ENCODE measurements around the gene FAM168A.

Gene FAM168A

DNA sequence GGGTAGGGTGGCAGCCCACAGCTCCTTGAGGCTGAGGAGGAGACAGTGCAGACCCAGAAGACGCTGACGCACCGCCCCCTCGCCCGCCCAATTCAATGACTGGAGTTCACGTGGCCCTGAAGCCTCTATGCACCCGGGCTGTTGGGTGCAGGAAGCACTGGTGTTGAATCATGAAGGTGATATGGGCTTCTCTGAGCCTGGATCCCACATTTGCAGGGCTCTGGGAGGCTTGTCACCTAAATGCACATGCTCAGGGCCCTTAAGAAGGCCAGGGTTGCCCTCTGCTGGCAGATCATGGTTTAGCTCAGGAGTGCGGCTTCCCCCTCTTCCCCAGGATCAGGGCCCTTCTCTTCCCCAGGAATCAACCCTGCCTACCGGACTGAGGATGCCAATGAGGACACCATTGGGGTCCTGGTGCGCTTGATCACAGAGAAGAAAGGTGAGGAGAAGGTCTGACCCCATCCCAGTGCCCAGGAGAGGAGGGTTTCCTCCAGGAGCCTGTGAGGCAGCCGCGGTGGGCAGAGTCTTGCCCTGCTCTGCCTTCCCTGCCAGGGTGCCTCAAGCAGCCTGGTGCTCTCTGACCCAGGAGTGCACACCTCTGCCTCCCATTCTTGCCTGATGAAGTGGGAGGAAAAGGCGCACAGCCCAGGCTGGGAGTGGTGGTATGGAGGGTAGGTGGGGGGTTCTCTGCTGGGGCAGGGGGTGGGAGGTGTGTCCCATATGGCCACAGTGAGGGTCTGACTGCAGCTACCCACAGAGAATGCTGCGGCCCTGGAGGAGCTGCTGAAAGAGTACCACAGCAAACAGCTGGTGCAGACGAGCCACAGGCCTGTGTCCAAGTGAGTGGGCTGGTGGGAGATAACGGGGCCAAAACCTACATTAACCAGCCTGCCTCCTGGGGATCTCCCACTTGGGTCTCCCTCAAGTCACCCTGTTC lies 204.2 kb downstream of the FAM168A start:
- TF ChIP-seq, protein P1, sequence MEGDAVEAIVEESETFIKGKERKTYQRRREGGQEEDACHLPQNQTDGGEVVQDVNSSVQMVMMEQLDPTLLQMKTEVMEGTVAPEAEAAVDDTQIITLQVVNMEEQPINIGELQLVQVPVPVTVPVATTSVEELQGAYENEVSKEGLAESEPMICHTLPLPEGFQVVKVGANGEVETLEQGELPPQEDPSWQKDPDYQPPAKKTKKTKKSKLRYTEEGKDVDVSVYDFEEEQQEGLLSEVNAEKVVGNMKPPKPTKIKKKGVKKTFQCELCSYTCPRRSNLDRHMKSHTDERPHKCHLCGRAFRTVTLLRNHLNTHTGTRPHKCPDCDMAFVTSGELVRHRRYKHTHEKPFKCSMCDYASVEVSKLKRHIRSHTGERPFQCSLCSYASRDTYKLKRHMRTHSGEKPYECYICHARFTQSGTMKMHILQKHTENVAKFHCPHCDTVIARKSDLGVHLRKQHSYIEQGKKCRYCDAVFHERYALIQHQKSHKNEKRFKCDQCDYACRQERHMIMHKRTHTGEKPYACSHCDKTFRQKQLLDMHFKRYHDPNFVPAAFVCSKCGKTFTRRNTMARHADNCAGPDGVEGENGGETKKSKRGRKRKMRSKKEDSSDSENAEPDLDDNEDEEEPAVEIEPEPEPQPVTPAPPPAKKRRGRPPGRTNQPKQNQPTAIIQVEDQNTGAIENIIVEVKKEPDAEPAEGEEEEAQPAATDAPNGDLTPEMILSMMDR (conservative IDR thresholded peaks at IDR 0.05; ENCODE audit: low read depth, low read length), result peak; percentile 91
- no peak overlapping the region for H3K4me3 ChIP-seq (ENCODE audit: low read depth, low read length)
- DNase-seq (ENCODE audit: low read depth), result peak; percentile 90

DNA sequence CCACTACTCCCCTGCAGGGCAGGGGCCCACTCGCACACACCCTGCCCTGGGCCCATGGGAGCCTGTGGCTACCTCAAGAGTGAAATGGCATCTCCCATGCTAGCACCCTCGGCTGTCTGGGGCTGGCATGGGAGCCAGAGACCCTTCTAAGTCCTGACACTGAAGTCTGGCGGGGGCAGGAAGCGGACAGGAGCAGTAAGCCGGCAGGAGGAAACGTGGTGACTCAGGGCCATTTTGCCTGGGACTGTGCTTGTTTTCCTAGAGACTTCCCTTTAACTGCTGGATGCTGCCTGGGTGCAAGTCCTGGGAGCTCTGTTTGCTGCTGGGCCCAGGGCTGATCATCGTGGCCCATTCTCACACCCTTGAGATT lies 204.9 kb downstream of the FAM168A start:
- TF ChIP-seq, protein P1 (conservative IDR thresholded peaks at IDR 0.05; ENCODE audit: low read depth, low read length), result no peak
- no peak overlapping the region for H3K4me3 ChIP-seq (ENCODE audit: low read depth, low read length)
- DNase-seq (ENCODE audit: low read depth), result no peak

DNA sequence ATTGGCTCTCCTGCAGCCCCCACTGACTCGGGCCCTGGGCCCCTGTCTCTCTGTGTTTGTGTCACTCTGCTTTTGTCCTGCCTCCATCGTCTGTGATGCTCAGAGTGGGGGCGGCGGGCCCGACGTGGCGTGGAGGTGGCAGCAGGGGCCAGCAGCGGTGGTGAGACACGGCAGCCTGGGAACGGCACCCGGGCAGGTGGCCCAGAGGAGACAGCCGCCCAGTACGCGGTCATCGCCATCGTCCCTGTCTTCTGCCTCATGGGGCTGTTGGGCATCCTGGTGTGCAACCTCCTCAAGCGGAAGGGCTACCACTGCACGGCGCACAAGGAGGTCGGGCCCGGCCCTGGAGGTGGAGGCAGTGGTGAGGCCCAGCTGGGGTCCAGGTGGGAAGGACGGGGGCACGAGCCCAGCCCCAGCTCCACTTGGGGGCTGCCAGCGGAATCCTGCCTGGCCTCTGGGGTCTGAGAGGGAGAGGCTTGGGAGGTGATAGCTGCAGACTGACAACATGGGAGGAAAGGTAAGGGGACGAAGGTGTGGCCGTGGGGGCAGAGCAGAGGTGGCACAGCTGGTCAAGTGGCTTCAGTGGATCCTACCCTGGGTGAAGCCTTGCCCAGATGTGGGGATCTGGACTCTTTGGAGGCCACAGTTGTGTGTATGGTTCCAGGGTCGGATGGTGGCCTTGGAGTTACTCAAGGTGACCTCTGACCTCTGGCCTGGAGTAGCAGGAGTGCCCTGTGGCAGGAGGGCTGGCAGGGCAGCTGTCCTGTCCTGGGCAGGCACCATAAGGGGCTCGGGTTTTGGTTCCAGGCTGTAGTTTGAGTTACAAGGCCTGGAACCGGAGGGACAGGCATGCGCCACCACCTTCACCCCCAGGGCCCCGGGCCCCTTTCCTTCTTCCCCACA lies 205.6 kb downstream of the FAM168A start:
- no peak overlapping the region for H3K4me3 ChIP-seq (ENCODE audit: low read depth, low read length)
- DNase-seq (ENCODE audit: low read depth), result no peak
- TF ChIP-seq, protein P1 (conservative IDR thresholded peaks at IDR 0.05; ENCODE audit: low read depth, low read length), result no peak

DNA sequence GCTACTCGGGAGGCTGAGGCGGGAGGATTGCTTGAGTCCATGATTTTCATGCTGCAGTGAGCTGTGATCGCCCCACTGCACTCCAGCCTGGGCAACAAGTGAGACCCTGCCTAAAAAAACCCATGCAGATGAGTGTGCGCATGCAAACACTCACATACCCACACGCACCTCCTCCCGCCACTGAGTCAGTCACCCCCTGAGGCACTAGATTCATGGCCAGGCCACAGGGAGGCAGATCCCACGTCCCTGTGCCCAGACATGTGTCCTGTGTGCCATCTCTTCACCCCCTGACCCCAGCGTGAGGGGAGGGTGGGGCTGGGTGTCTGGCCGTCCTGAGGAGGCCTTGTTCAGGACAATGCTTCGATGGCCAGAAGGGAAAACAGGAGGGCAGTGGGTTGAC lies 206.2 kb downstream of the FAM168A start:
- TF ChIP-seq, protein P1 (conservative IDR thresholded peaks at IDR 0.05; ENCODE audit: low read depth, low read length), result no peak
- DNase-seq (ENCODE audit: low read depth), result no peak
- H3K4me3 ChIP-seq (ENCODE audit: low read depth, low read length), result no peak overlapping the region

DNA sequence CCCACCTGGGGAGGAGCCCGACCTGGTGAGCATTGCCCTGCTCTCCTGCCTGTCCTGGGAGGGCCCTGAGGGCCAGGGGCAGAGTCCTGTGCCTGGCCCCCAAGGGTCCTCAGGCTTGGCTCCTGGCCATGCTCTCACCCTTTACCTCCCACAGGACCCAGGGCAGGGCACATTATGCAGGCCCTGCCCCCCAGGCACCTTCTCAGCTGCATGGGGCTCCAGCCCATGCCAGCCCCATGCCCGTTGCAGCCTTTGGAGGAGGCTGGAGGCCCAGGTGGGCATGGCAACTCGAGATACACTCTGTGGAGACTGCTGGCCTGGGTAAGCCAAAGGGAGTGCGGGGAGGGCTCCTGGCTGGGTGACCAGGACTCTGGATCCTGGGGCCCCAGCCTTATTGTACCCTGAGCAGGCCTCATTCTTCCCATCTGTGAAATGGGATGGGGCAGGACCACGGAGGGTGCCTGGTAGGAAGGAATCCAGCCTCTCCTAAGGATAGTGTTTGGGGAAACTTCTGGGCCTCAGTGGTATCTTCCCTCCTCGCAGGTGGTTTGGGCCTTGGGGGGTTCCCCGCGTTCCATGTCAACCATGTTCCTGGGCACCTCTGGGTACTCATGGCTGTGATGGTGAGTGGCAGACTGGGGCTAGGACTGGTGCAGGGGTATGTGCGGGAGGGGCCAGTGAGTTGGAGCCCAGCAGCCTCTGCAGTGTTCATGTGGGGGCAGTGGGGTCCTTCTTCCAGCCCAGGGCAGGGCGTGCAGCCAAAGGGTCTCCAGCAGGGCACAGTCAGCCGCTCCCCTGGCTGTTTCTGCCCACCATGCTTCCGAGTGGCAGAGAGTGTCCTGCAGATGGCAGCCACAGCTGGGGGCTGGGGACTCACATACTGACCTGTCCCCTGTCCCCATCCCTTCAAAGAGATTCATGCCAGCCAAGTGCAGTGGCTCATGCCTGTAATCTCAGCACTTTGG lies 207.0 kb downstream of the FAM168A start:
- H3K4me3 ChIP-seq (ENCODE audit: low read depth, low read length), result no peak overlapping the region
- no peak for DNase-seq (ENCODE audit: low read depth)
- TF ChIP-seq, protein P1 (conservative IDR thresholded peaks at IDR 0.05; ENCODE audit: low read depth, low read length), result no peak

DNA sequence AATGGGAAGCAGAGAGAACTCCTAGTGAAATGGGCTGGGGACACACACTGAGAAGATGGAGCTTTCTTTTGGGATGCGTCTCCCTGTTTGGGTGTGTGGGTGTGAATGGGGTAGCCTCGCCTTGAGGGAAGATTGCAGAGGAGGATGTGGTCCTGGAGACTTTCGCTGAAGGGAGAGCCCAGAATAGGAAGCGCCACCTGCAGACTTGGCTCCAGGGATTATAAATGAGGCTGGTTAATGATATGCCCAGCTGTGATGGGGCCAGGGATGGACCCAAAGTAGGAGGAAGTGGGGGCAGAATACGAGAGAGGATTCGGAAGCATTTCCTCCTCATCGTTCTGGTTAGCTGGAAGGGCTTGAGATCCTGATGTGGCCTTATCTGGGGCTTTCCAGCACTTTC lies 208.0 kb downstream of the FAM168A start:
- TF ChIP-seq, protein P1 (conservative IDR thresholded peaks at IDR 0.05; ENCODE audit: low read depth, low read length), result no peak
- no peak overlapping the region for H3K4me3 ChIP-seq (ENCODE audit: low read depth, low read length)

More for the DNA sequence above, 208.0 kb downstream of the FAM168A start:
- DNase-seq (ENCODE audit: low read depth), result no peak
